ENCODE results near the gene AKT2.

AKT2 gene

GRCh38 chr19:40249201-40249600 is 35.9 kb downstream of the AKT2 start:
- DNase-seq, result no peak

GRCh38 chr19:40247735-40248262 is 37.3 kb downstream of the AKT2 start:
- no peak for DNase-seq

- no peak for DNase-seq
Observed at GRCh38 chr19:40247178-40247577, 38.0 kb downstream of the AKT2 start.

GRCh38 chr19:40246292-40247073 is 38.7 kb downstream of the AKT2 start:
- DNase-seq, result no peak

GRCh38 chr19:40245506-40246128 is 39.5 kb downstream of the AKT2 start:
- DNase-seq, result no peak

GRCh38 chr19:40244579-40245317 is 40.4 kb downstream of the AKT2 start:
- DNase-seq, result no peak

GRCh38 chr19:40243181-40243580 is 42.0 kb downstream of the AKT2 start:
- no peak for DNase-seq

- no peak for DNase-seq
Observed at GRCh38 chr19:40242480-40242879, 42.7 kb downstream of the AKT2 start.

GRCh38 chr19:40241809-40242384 is 43.2 kb downstream of the AKT2 start:
- no peak for DNase-seq

GRCh38 chr19:40241125-40241808 is 43.9 kb downstream of the AKT2 start:
- no peak for DNase-seq

GRCh38 chr19:40240332-40240731 is 44.8 kb downstream of the AKT2 start:
- DNase-seq, result no peak

- DNase-seq, result no peak
Observed at GRCh38 chr19:40239415-40240226, 45.5 kb downstream of the AKT2 start.

GRCh38 chr19:40238775-40239174 is 46.4 kb downstream of the AKT2 start:
- DNase-seq, result no peak

- DNase-seq, result no peak
Observed at GRCh38 chr19:40237791-40238190, 47.4 kb downstream of the AKT2 start.

GRCh38 chr19:40236366-40236765 is 48.8 kb downstream of the AKT2 start:
- no peak for DNase-seq

GRCh38 chr19:40236026-40236355 is 49.2 kb downstream of the AKT2 start:
- no peak for DNase-seq

- DNase-seq, result no peak
Observed at GRCh38 chr19:40235238-40236025, 49.7 kb downstream of the AKT2 start.

- no peak for DNase-seq
Observed at GRCh38 chr19:40234429-40235237, 50.5 kb downstream of the AKT2 start.

GRCh38 chr19:40233811-40234389 is 51.2 kb downstream of the AKT2 start:
- no peak for DNase-seq

All from CD4-positive, alpha-beta T cell treated with Interleukin-12 subunit alpha and Interleukin-12 subunit beta, for 1 hour (primary cell).